HG03439 (cell line): ENCODE data around the gene DMRT1.

Experiments
- ATAC-seq: cut with Tn5 transposase; IDR thresholded peaks from one replicate; pipeline ENCODE4 v1.9.1; 2021; ENCODE audit warnings: mild to moderate bottlenecking, moderate library complexity; ENCODE audit not compliant: unreplicated experiment

The DMRT1 gene

DNA sequence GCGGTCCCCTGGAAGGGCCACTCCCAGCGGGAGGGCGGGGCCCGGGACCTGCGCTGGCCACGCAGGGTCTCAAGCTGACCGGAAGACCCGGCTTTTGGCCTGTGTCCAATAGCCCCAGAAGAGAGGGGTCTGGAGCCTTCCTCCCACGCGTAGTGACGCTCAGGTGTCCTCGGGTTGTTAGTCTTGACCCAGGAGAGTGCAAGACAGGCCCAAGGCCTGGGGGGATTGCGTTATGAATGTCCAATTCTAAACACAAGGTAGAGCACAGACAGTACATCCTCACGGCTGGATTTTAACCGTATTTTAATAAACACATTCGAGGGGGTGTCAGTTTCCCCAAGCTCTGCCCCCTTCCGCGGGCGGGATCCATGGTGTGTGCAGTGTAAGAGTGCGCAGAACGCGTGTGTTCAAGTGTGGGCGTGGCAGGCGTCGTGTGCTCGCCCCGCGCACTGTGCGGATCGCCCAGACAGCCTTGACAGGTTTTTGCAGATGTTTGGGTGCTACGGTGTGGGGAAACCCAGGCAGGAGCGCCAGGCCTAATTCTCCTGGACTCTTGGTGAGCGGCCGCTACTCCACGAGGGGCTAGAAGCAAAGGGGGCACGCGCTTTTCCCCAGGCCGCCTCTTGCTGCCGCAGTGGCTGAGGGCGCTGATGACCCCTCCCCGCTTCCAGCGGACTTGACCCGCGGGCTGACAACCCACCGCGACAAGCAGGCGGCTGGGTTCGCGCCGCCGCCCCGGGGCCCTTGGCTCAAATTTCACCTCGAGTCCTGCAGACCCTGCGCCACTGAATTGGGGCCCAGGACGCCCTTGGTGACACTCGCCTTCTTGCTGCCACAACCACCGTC, 128.9 kb downstream of the DMRT1 start:
- no peak for ATAC-seq

DNA sequence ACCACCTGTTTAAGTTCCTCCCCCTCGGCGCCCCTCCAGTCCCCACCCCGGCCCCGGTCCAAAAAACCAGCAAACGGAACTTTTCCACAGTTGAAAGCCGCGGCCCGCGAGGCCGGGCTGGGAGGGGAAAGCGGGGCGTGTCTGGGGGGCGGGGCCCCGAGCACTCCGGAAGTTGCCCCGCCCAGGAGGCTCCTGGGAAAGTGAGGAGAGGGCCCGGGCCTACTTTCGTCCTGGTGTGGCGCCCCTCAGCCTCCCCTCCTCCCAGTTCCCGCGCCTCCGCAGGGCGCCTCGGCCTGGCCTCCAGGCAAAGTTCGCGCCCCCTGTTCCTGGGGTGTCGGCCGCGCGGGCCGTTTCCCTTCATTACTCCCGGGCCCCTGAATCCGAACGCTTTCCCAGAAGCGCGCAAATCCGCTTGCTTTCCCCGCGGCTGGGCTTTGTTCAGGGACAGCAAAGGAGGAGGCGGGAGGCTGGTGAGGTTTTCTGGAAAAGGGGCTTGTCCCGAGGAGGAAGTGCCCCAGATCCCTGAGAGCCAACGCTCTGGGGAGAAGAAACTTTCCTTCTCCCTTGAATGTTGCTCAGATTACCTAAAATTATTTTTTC, 130.5 kb downstream of the DMRT1 start:
- no peak for ATAC-seq

DNA sequence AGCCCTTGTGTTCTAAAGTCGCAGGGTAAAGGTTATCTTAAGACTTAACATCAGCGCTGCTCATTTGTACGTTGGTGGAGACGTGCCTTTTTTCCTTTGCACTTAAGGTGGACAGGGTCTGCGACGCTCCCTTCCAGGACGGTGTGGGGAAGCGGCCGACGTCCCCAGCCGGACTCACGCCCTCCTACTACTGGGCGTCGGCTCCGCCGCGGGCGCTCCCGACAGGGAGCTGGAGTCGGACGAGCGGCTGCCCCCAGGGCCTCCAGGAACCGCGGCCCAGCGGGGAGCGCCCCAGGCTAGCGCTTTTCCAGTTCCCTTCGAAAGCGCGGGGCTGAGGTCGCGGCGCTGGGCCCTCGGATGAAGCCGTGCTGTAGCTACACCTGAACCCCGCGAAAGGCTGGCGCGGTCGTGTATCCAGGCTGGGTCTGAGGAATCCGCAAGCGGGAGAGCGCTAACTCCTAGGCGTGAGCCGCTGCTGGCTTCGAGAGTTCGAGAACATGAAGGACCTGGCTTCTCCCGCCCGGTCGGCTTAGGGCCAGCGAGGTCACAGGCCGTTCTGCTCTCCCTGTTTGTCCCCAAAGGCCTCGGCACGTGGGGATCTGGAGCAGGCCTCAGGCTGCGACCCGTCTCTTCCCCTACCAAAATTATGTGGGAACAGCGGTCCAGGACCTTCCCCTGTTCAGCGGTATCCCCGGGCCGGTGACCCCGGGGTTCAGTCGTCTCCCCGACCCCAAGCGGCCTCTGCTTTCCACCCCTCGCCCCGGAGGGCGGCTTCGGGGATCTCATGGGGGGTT, 131.2 kb downstream of the DMRT1 start:
- ATAC-seq, result no peak

GRCh38 chr9:973295-973834, 131.9 kb downstream of the DMRT1 start:
- no peak for ATAC-seq

DNA sequence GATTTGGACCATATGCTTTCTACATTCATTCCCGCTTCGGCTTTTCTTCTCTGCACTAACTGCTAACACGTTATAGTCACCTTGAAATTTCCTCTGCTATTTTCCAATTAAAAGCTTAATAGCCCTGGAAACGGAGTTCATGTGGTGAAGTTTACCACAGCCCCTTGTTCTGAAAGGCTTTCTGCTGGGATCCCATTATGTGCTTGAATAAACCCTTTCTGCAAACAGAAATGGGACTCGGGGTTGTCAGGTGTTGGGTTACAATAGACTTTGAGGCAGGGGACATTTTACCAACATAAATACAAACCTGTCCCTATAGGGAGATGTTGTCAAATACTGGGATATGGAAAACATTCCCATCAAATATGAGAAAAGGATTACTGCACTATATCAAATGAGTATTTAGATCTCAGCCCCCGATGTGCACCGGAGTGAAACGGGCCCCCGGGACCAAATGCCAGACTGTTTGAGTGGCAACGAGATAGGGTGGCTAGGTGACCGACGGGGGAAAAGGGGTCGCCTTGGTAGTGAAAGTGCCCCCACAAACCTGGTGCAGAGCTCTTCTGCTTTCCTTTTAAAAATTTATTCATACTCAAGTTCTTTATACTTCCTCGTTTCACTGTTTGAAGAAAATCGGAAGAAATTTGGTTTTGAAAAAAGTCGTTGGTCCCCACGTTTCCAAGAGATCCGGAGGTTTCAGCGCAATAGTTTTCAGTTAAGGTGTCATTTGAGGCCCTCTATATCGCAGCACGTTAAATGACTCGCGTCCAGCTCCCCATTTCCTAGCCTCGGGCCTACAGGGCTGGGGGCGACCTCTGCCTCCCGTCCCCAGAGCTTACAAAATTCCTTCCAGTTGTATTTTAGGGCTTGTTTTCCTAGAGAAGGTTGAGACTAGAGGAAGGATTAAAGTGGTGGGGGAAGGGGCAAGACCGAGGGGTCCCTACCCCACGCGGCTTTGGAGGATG, 132.8 kb downstream of the DMRT1 start:
- ATAC-seq, result no peak

DNA sequence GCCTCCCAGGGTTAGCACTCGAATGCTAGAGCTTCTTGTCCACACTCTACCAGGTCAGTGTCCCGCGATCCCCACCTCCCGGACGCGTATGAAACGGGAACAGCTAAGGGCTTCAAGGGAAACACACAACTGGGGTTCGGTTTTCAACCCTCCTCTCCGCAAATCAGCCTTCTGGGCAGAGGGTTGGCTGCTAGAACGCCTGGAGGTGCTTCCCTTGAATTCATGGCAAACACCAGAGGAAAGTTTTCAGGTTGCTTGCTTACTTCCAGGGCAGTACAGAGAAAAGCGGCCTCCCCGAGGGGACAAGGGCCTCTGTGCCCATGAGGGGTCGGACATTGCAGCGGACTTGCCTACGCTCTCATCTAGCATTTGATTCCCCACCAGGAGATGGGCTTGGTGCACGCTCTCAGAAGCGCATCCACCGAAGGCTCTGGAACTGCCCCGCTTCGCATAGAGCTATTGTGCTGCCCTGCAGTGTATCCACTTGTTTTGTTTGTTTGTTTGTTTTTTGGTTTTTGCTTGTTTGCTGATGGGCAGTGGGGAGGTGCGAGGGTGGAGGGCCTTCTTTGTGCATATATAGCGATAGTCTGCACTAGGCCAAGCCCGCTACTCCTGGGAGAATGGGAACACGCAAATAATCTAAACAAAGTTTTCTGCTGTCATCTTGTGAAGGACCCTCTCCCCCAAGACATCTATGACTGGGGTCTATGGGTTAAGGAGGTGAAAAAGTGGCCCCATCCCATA, 133.7 kb downstream of the DMRT1 start:
- ATAC-seq, result no peak

GRCh38 chr9:975740-976257, 134.3 kb downstream of the DMRT1 start:
- no peak for ATAC-seq

DNA sequence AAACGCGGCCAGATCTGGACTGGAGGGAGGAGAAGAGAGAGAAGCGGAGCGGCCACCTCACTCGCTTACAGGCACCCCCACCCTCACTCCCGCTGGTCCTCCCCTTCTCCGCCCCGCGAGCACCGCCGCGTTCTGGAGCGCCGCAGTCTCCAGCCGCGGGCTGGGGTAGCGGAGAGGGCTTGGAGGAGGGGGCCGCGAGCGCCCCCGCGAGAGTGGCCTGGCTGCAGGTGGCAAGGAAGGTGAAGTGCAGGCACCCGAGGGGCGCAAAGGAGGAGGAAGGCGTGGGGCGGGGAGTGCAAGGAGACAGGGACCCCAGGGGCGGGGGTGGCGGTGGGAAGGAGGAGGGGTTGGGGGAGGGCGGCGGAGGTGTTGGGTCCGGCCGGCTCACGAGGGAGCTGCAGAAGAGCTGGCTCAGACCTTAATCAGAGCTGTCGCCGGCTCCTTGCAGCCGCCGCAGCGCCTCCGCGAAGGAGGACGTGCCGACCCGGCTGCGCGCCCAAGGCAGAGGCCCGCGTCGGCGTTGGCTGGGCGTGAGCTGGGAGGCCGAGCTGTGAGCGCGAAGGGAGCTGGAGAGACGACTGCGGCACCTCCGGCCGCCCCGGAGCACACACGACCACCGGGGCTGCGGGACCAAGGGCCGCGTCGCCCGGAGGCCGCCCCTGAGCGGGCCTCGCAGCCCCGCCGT, 134.9 kb downstream of the DMRT1 start, which contains the start of gene DMRT3:
DMRT3 (plus strand) TSS at position 398 of the 685 bp plus-strand sequence. CDS start 347 bp downstream, outside the sequence.
- no peak for ATAC-seq

- ATAC-seq, result no peak
Measured at GRCh38 chr9:976943-977837, 135.7 kb downstream of the DMRT1 start.

DNA sequence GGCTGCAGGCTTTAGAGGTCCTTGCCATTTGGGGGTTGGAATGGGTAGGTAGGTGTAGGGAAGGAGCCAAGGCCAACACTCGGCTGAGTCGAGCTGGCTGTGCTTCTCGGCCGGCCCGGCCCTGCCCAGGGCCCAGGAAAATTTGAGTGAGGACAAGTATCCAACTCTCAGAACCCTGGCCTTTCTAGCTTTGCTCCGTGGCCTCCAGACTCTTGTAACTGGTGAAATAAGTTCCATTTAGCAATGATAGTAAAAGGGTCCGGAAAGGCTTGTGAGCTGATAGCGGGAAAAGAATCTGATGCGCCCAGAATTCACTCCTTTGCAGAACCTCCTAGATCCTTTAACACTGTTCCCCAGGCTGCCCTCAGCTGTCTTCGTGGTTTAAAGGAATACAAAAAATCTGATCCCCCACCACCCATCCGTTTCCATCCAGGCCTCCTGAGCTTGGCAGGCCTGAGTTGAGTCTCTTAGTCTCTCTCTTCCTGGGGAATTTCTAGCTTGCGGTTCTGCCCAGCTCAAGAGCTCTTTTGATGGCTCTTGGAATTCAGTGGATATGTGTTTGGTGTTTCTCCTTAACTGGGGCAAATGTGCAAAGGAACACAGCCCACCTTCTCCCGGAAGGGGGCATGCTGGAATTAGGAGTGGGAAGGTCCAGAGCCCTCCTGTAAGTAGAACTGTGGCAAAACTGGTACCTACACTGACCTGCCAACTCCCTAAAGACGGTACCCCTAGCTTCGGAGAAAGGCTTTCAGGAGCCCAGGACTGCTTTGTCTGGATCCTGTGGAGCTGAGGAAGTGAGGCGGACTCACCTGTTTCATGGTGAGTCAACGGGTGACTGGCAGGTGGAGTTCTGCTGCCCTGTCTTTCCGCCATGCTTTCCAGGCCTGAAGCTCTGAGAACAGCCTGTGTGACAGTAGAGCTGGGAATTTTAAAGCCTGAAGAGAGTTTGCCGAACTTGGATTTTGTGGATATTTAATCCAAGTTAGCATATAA, 136.6 kb downstream of the DMRT1 start:
- no peak for ATAC-seq

GRCh38 chr9:979983-980382, 138.5 kb downstream of the DMRT1 start:
- ATAC-seq, result no peak

DNA sequence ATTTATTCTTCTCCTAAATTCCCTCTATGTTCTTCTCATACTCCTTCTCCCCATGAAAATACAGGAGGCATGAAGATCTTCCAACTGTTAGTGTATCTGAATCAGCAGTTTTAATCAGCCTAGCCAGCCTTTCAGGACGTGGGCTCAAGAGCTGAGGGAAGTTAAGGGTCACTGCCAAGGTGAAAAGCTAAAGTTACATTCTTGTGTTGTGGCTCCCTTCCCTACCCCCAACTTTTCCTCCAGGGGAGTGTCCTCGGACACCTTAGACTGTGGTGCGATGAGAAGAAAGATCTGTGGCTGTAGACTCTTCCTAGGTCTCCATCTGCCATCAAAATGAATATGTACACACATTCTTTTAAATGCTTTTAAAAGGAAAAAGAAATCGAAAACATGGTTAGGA, 139.1 kb downstream of the DMRT1 start:
- no peak for ATAC-seq

GRCh38 chr9:981491-981898, 140.0 kb downstream of the DMRT1 start:
- ATAC-seq, result no peak

DNA sequence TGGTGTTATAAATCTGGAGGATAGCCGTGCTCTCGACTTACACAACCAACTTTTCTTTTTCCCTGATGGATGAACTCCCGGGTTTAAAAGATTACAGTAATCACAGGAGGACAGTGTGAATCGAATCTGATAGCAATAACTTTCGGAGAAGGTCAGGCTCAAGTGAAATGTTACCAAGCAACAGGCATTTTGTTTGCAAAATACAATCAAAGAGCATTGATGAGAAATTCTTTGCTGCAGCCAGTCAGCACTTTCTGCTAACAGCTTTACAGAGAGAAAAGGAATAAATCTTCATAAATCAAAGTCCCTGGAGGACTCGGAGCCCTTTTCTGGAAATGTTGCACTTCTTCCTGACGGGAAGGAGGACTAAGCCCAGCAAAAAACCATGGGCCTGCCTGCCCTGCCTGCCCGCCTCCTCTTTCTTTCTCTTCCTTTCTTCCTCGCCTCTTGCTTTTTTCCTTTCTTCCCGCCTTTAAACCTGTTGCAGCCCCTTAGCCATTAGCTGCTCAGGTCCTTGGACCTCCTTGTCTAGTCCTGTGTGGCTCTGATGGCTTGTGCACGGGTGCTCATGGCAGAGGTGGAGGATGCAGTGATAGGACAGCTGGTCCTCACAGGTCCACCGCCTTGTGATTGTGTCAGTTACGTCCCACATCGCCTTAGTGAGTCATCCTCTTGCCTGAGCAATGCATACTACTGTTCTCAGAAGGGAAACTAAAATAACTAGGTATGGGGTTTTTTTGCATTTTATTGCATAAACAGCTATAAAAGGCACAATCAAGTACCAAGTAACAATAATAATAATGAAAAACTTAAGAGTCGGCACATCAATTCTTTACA, 141.1 kb downstream of the DMRT1 start:
- no peak for ATAC-seq

- no peak for ATAC-seq
Measured at GRCh38 chr9:994005-994404, 152.5 kb downstream of the DMRT1 start.

DNA sequence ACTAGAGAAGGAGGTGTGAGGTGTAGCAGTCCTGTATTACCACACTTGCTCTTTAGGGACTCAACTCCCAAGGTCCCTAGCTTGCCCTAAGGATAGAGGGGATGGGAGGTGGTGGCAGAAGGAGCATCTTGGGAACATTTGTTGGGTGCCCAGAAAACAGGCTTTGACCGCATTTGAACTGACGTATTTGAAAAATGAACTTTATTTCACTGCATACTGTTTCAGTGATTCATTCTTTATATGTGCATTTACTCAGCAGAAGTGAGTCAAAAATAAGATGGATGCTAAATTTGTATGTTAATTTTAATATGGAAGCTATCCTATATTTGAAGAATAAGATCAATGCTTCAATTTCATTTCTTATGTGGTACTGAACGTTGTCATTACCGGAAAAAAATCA, 153.7 kb downstream of the DMRT1 start:
- no peak for ATAC-seq
